Hepatocyte (in vitro differentiated cells): Measurements from ENCODE around the gene NMNAT2. TPM values are rescaled to one million over a fixed set of nuclear protein-coding genes. Genes with fewer than 3 reads are reported as not detected.

Experiments
- DNase-seq: peaks from one replicate; pipeline ENCODE4 v3.0.0-alpha.2; 2016; ENCODE audit warnings: low spot score
- H2AFZ ChIP-seq: fragments of 200-600 bp; sonication (generic); 2 replicates; pipeline ENCODE4 v1.6.0; 2016; ENCODE audit warnings: antibody characterized with exemption, mild to moderate bottlenecking
- H3K27ac ChIP-seq: fragments of 200-600 bp; sonication (generic); 2 replicates; pipeline ENCODE4 v1.5.1; 2016; ENCODE audit warnings: mild to moderate bottlenecking
- H3K27me3 ChIP-seq: fragments of 200-600 bp; sonication (generic); 2 replicates; pipeline ENCODE4 v1.6.1; 2016
- H3K36me3 ChIP-seq: fragments of 200-600 bp; sonication (generic); replicated peaks from 2 replicates; pipeline ENCODE4 v1.5.1; 2016; ENCODE audit warnings: low read depth; ENCODE audit not compliant: insufficient read depth
- H3K4me1 ChIP-seq: fragments of 200-600 bp; sonication (generic); 2 replicates; pipeline ENCODE4 v1.5.1; 2016; ENCODE audit warnings: mild to moderate bottlenecking, moderate library complexity; ENCODE audit not compliant: insufficient read depth
- H3K4me2 ChIP-seq: fragments of 200-600 bp; sonication (generic); 2 replicates; pipeline ENCODE4 v1.6.0; 2016
- H3K4me3 ChIP-seq: fragments of 200-600 bp; sonication (generic); 2 replicates; pipeline ENCODE4 v1.5.1; 2016; ENCODE audit warnings: mild to moderate bottlenecking
- H3K79me2 ChIP-seq: fragments of 200-600 bp; sonication (generic); 2 replicates; pipeline ENCODE4 v1.6.0; 2017; ENCODE audit warnings: mild to moderate bottlenecking
- H3K9me2 ChIP-seq: fragments of 200-600 bp; sonication (generic); replicated peaks from 2 replicates; pipeline ENCODE4 v1.6.0; 2017; ENCODE audit warnings: mild to moderate bottlenecking; ENCODE audit not compliant: insufficient read depth
- H3K9me3 ChIP-seq: fragments of 200-600 bp; sonication (generic); 2 replicates; pipeline ENCODE4 v1.5.1; 2016; ENCODE audit warnings: low read depth, mild to moderate bottlenecking
- H4K20me1 ChIP-seq: fragments of 200-600 bp; sonication (generic); 2 replicates; pipeline ENCODE4 v1.6.0; 2016; ENCODE audit warnings: mild to moderate bottlenecking; ENCODE audit not compliant: insufficient read depth, poor library complexity, severe bottlenecking
- CTCF ChIP-seq: fragments of 200-600 bp; sonication (generic); IDR thresholded peaks from 2 replicates; pipeline ENCODE4 v1.5.1; 2016; ENCODE audit warnings: antibody characterized with exemption, mild to moderate bottlenecking; ENCODE audit not compliant: poor library complexity
- EZH2 ChIP-seq: fragments of 200-600 bp; sonication (generic); IDR thresholded peaks from 2 replicates; pipeline ENCODE4 v1.6.1; 2016; ENCODE audit warnings: antibody characterized with exemption, mild to moderate bottlenecking, borderline replicate concordance
- EZH2phosphoT487 ChIP-seq: fragments of 200-600 bp; sonication (generic); IDR thresholded peaks from one replicate; pipeline ENCODE4 v1.6.1; 2018; ENCODE audit warnings: antibody characterized with exemption, mild to moderate bottlenecking, low read depth, moderate library complexity; ENCODE audit not compliant: unreplicated experiment, severe bottlenecking
- WGBS: methylation state at CpG from one replicate; pipeline ENCODE4 v1.1.6; 2016; ENCODE audit warnings: low lambda C conversion rate; ENCODE audit errors: missing lambda C conversion rate; 5-methylcytosine and 5-hydroxymethylcytosine counted together
- polyA plus RNA-seq: library from polyadenylated mRNA; unstranded; fragments of >200 nt; fragmentation: Nextera tagmentation; extraction: Ambion mirVana; gene quantifications from 2 replicates; pipeline ENCODE4 v1.2.1, GENCODE V29; 2016
- total RNA-seq: library from RNA; depleted of rRNA; stranded (reverse); fragments of >200 nt; gene quantifications from 2 replicates; pipeline ENCODE4 v1.2.3, GENCODE V29; 2014

Gene NMNAT2
- total and polyA plus RNA-seq, 2 experiments from 2014 or later, result 0.66 to 1.00 TPM

GRCh38 chr1:183456826-183457225, 38.6 kb upstream of the NMNAT2 start:
- no peaks in the 10 kb centered on the region for H3K4me1 ChIP-seq
- H3K9me3 ChIP-seq, result no peaks in the 10 kb centered on the region
- no peak overlapping the region for H3K4me2 ChIP-seq
- H4K20me1 ChIP-seq, result no peaks in the 10 kb centered on the region
- WGBS, result 97% methylated on average over 1 of the region's 1 CpG
- no peaks in the 10 kb centered on the region for H3K9me2 ChIP-seq
- TF ChIP-seq CTCF (no peak), EZH2 (no peak), EZH2phosphoT487 (no peak)
- H3K4me3 ChIP-seq, result no peak overlapping the region
- DNase-seq, result no peak
- H3K36me3 ChIP-seq, result no peaks in the 10 kb centered on the region
- no peaks in the 10 kb centered on the region for H3K79me2 ChIP-seq
- no peak overlapping the region for H3K27ac ChIP-seq
- H3K27me3 ChIP-seq, result no peaks in the 10 kb centered on the region
- H2AFZ ChIP-seq, result no peak overlapping the region

GRCh38 chr1:183454377-183454776, 36.2 kb upstream of the NMNAT2 start:
- no peaks in the 10 kb centered on the region for H4K20me1 ChIP-seq
- no peak overlapping the region for H3K27ac ChIP-seq
- no peaks in the 10 kb centered on the region for H3K27me3 ChIP-seq
- H3K9me2 ChIP-seq, result no peaks in the 10 kb centered on the region
- WGBS, result 77% methylated on average over 2 of the region's 2 CpGs
- no peak overlapping the region for H3K4me2 ChIP-seq
- no peaks in the 10 kb centered on the region for H3K79me2 ChIP-seq
- no peak for DNase-seq
- H3K4me1 ChIP-seq, result no peaks in the 10 kb centered on the region
- no peak overlapping the region for H2AFZ ChIP-seq
- TF ChIP-seq EZH2phosphoT487 (no peak), CTCF (no peak)
- no peaks in the 10 kb centered on the region for H3K36me3 ChIP-seq
- H3K9me3 ChIP-seq, result no peaks in the 10 kb centered on the region
- no peak overlapping the region for H3K4me3 ChIP-seq

GRCh38 chr1:183450093-183450492, 31.9 kb upstream of the NMNAT2 start:
- H4K20me1 ChIP-seq, result no peaks in the 10 kb centered on the region
- no peak overlapping the region for H3K4me2 ChIP-seq
- no peaks in the 10 kb centered on the region for H3K9me2 ChIP-seq
- no peaks in the 10 kb centered on the region for H3K4me1 ChIP-seq
- no peak overlapping the region for H3K27ac ChIP-seq
- no peak for DNase-seq
- H3K79me2 ChIP-seq, result no peaks in the 10 kb centered on the region
- no peaks in the 10 kb centered on the region for H3K36me3 ChIP-seq
- no peaks in the 10 kb centered on the region for H3K27me3 ChIP-seq
- WGBS, result 51% methylated on average over 2 of the region's 2 CpGs
- no peak overlapping the region for H3K4me3 ChIP-seq
- H3K9me3 ChIP-seq, result no peaks in the 10 kb centered on the region
- no peak overlapping the region for H2AFZ ChIP-seq
- TF ChIP-seq EZH2 (no peak), CTCF (no peak), EZH2phosphoT487 (no peak)

GRCh38 chr1:183449223-183449770, 31.1 kb upstream of the NMNAT2 start:
- Histone ChIP-seq H3K4me2 (no peak overlapping the region), H3K27me3 (no peaks in the 10 kb centered on the region), H2AFZ (no peak overlapping the region), H3K9me3 (no peaks in the 10 kb centered on the region), H3K27ac (peak overlapping the region; percentile 8), H4K20me1 (no peaks in the 10 kb centered on the region), H3K9me2 (no peaks in the 10 kb centered on the region), H3K36me3 (no peaks in the 10 kb centered on the region), H3K4me1 (no peaks in the 10 kb centered on the region), H3K4me3 (no peak overlapping the region), H3K79me2 (no peaks in the 10 kb centered on the region)
- no peak for TF ChIP-seq CTCF
- no peak for TF ChIP-seq EZH2
- WGBS, result 92% methylated on average over 13 of the region's 13 CpGs
- DNase-seq, result no peak
